HepG2 (cell line): ENCODE data around the gene IQGAP2. TPM values are rescaled to one million over a fixed set of nuclear protein-coding genes. Genes with fewer than 3 reads are reported as not detected.

ENCODE experiments used
- ATAC-seq: fragments of 200-7000 bp; cut with Tn5 transposase; 3 replicates; pipeline ENCODE4 v1.9.1; 2020; ENCODE audit warnings: mild to moderate bottlenecking, moderate library complexity
- BruUV-seq: library from RNA; stranded (reverse); fragments of 400-500 nt; replicated peaks from 2 replicates; lab custom pipeline; 2021; lab: Mats Ljungman, UMichigan
- CTCF ChIA-PET: fragments of 300-600 bp; formaldehyde crosslinking; extraction: SDS; loops from one replicate; lab custom pipeline; 2021; ENCODE audit warnings: low total read pairs, inconsistent platforms, low intra/inter-chr PET ratio; lab: Yijun Ruan, JAX
- POLR2A ChIA-PET: fragments of 350-600 bp; sonication (Branson Sonifier 250); formaldehyde crosslinking; loops from one replicate; lab custom pipeline; 2020; ENCODE audit warnings: antibody characterized with exemption, inconsistent platforms; lab: Yijun Ruan, JAX
- DNase-seq: peaks from one replicate; pipeline ENCODE4 v3.0.0-alpha.2; 2015; ENCODE audit warnings: low spot score
- FAIRE-seq: peaks from 3 replicates; lab custom pipeline; 2011; peaks lifted over from hg19 to GRCh38; lab: Jason Lieb, UNC
- H2AFZ ChIP-seq: one replicate; pipeline ENCODE4 v1.6.1; 2011; ENCODE audit warnings: low read length, inconsistent platforms
- H3K27ac ChIP-seq: fragments of 300-600 bp; 3 replicates; pipeline ENCODE4 v1.8.0; 2011; ENCODE audit warnings: mixed run types, mild to moderate bottlenecking, mixed read lengths, low read length, inconsistent platforms; ENCODE audit not compliant: insufficient read depth; ENCODE audit errors: extremely low read length
- H3K27me3 ChIP-seq, 2 experiments: fragments of 200-600 bp in 1 of 2; 2 replicates in 1 of 2; 3 replicates in 1 of 2; pipeline versions ENCODE4 v1.6.0 to v1.8.0; 2011; ENCODE audit warnings: low read length in 2 of 2, mild to moderate bottlenecking in 2 of 2, moderate library complexity in 2 of 2, inconsistent platforms in 1 of 2; ENCODE audit not compliant: insufficient read depth in 2 of 2, control insufficient read depth in 1 of 2
- H3K36me3 ChIP-seq, 2 experiments: fragments of 200-600 bp in 1 of 2; replicated peaks in 1 of 2; 2 replicates in 1 of 2; 3 replicates in 1 of 2; pipeline versions ENCODE4 v1.5.1 to v1.8.0; 2011; ENCODE audit warnings: low read length in 2 of 2, inconsistent platforms in 1 of 2; ENCODE audit not compliant: insufficient read depth in 2 of 2, control insufficient read depth in 1 of 2
- H3K4me1 ChIP-seq: 2 replicates; pipeline ENCODE4 v1.5.1; 2012; ENCODE audit warnings: low read length, inconsistent platforms; ENCODE audit not compliant: insufficient read depth
- H3K4me2 ChIP-seq: 2 replicates; pipeline ENCODE4 v1.6.0; 2011; ENCODE audit warnings: low read depth, low read length, inconsistent platforms
- H3K4me3 ChIP-seq, 3 experiments: fragments of 200-600 bp in 1 of 3; sonication (generic), shearing (Covaris generic) in 1 of 3; replicated peaks in 1 of 3; 2 replicates each; pipeline ENCODE4 v1.5.1; 2011 to 2016; ENCODE audit warnings: low read length in 3 of 3, inconsistent platforms in 2 of 3, low read depth in 2 of 3, mild to moderate bottlenecking in 2 of 3, control low read depth in 1 of 3, mixed read lengths in 1 of 3; ENCODE audit not compliant: insufficient read depth in 1 of 3
- H3K79me2 ChIP-seq: one replicate; pipeline ENCODE4 v1.6.1; 2011; ENCODE audit warnings: low read length, inconsistent platforms; ENCODE audit not compliant: insufficient read depth
- H3K9ac ChIP-seq: 2 replicates; pipeline ENCODE4 v1.6.0; 2011; ENCODE audit warnings: mild to moderate bottlenecking, low read depth, low read length, inconsistent platforms; ENCODE audit not compliant: insufficient read depth
- H3K9me3 ChIP-seq: 2 replicates; pipeline ENCODE4 v1.5.1; 2012; ENCODE audit warnings: mild to moderate bottlenecking, low read length
- H4K20me1 ChIP-seq: 2 replicates; pipeline ENCODE4 v1.6.0; 2011; ENCODE audit warnings: inconsistent platforms, mild to moderate bottlenecking, low read length, moderate library complexity; ENCODE audit not compliant: insufficient read depth
- HES4 ChIP-seq: sonication (generic); formaldehyde crosslinking; IDR thresholded peaks from 2 replicates; pipeline ENCODE4 v1.9.0; 2021; ENCODE audit warnings: mild to moderate bottlenecking, missing genetic modification reagents, borderline replicate concordance
- IKZF4 ChIP-seq: sonication (generic); formaldehyde crosslinking; IDR thresholded peaks from 2 replicates; pipeline ENCODE4 v1.5.1; 2020; ENCODE audit warnings: borderline replicate concordance, mild to moderate bottlenecking, low read depth, missing genetic modification reagents; ENCODE audit errors: not compliant biosample characterization
- KLF9 ChIP-seq: IDR thresholded peaks from 2 replicates; pipeline ENCODE4 v1.6.1; 2016; ENCODE audit warnings: low read depth
- SALL2 ChIP-seq: sonication (generic); formaldehyde crosslinking; IDR thresholded peaks from 2 replicates; pipeline ENCODE4 v1.8.1; 2023; ENCODE audit warnings: mild to moderate bottlenecking, missing genetic modification reagents, inconsistent platforms
- ZNF331 ChIP-seq: sonication (generic); formaldehyde crosslinking; IDR thresholded peaks from 2 replicates; pipeline ENCODE4 v1.4.0; 2020; ENCODE audit warnings: missing genetic modification reagents
- ZNF577 ChIP-seq: sonication (generic); formaldehyde crosslinking; IDR thresholded peaks from 2 replicates; pipeline ENCODE4 v1.4.0; 2020; ENCODE audit warnings: mild to moderate bottlenecking, low read depth, missing genetic modification reagents, borderline replicate concordance
- ZNF605 ChIP-seq: sonication (generic); formaldehyde crosslinking; IDR thresholded peaks from 2 replicates; pipeline ENCODE4 v1.8.0; 2022; ENCODE audit warnings: mild to moderate bottlenecking, missing genetic modification reagents
- ZNF709 ChIP-seq: sonication (generic); formaldehyde crosslinking; IDR thresholded peaks from 2 replicates; pipeline ENCODE4 v1.5.0; 2020; ENCODE audit warnings: mild to moderate bottlenecking, missing genetic modification reagents
- ZNF788 ChIP-seq: sonication (generic); formaldehyde crosslinking; IDR thresholded peaks from 2 replicates; pipeline ENCODE4 v1.5.0; 2020; ENCODE audit warnings: mild to moderate bottlenecking, missing genetic modification reagents, borderline replicate concordance
- WGBS: methylation state at CpG from one replicate; pipeline ENCODE4 v1.1.6; 2017; ENCODE audit warnings: low lambda C conversion rate; 5-methylcytosine and 5-hydroxymethylcytosine counted together
- in situ Hi-C: cut with HindIII; loops from 2 replicates; pipeline ENCODE4 v1.10.0; 2017; ENCODE audit warnings: low pct_unique_long_range_greater_than_20kb; ENCODE audit not compliant: extremely low pct_ligation_motif_present
- intact Hi-C: fragments of 100-400 bp; cut with micrococcal nuclease; formaldehyde crosslinking; loops from one replicate; pipeline ENCODE4 v1.10.0; 2022; ENCODE audit not compliant: unreplicated experiment
- polyA plus RNA-seq, 8 experiments: library from polyadenylated mRNA; depleted of rRNA in 3 of 8; stranded (reverse) in 7 of 8; unstranded in 1 of 8; fragments of >200 nt; fragmentation: Illumina TruSeq in 4 of 8; extraction: Trizol in 4 of 8; gene quantifications; 2 replicates each; pipeline versions ENCODE4 v1.2.1 to v1.2.3, GENCODE V29; 2011 to 2016; ENCODE audit warnings: low read depth in 4 of 8, missing spikeins in 1 of 8, mixed read lengths in 1 of 8; ENCODE audit not compliant: insufficient read depth in 1 of 8
- total RNA-seq, 5 experiments: library from RNA; depleted of rRNA; stranded (reverse); fragments of >200 nt; fragmentation: Illumina TruSeq; extraction: Trizol; gene quantifications; 2 replicates each; pipeline ENCODE4 v1.2.3, GENCODE V29; 2016; ENCODE audit warnings: low read depth in 1 of 5
- TF ChIP-seq, protein P1 (sequence below): sonication (generic); formaldehyde crosslinking; IDR thresholded peaks from 2 replicates; pipeline ENCODE4 v1.9.0; 2021; ENCODE audit warnings: missing genetic modification reagents, mild to moderate bottlenecking, borderline replicate concordance
- TF ChIP-seq, protein P2 (sequence below): sonication (generic); formaldehyde crosslinking; IDR thresholded peaks from 2 replicates; pipeline ENCODE4 v1.5.0; 2020; ENCODE audit warnings: mild to moderate bottlenecking, missing genetic modification reagents
- TF ChIP-seq, protein P3 (sequence below): fragments of 450-650 bp; IDR thresholded peaks from 2 replicates; pipeline ENCODE4 v1.6.1; 2017
- TF ChIP-seq, protein P4 (sequence below): sonication (generic); formaldehyde crosslinking; IDR thresholded peaks from 2 replicates; pipeline ENCODE4 v1.8.1; 2023; ENCODE audit warnings: mild to moderate bottlenecking, missing genetic modification reagents
- TF ChIP-seq, protein P5 (sequence below): sonication (generic); formaldehyde crosslinking; IDR thresholded peaks from 2 replicates; pipeline ENCODE4 v1.8.0; 2022; ENCODE audit warnings: mild to moderate bottlenecking, missing genetic modification reagents, borderline replicate concordance

IQGAP2 gene
- total and polyA plus RNA-seq, 2 of the 13 experiments (the other 11 are each of a cell fraction or from before 2014, with no cell fraction given): 35.2 to 83.3 TPM

DNA sequence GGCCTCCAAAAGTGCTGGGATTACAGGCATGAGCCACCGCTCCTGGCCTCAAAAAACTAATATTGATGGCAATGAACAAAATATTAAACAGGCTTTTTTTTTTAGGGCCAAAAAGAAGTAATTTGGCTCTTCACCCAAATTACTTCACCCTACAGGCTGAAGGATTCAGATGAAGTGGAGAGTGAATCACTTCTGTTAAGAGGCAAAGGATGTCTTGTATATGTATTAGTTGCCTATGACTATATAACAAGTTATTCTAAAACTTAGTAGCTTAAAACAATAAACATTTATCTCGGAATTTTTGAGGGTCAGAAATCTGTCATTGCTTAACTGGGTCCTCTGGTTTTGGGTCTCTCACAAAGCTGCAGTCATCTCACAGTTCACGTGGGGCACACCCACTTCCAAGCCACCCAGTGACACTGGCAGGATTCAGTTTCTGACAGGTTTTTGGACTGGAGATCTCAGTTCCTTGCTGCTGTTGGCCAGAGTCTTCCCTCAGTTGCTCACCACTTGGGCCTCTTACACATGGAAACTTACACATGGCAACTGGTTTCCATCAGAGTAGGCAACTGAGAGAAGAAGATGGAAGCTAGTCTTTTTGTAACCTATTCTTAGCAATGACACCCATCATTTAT lies 66.7 kb downstream of the IQGAP2 start:
- WGBS: 98% methylated on average over 3 of the region's 3 CpGs
- CTCF ChIA-PET: no interaction called here
- intact Hi-C loops: loop anchor here (5.0 kb wide), 2 partner anchors 53 to 68 kb away; no protein-coding TSS in a partner anchor
- ATAC-seq: no peak
- DNase-seq: no peak
- no peak overlapping the region for H3K4me3 ChIP-seq
- no peak overlapping the region for H2AFZ ChIP-seq
- H4K20me1 ChIP-seq: no peaks in the 10 kb centered on the region
- no peak overlapping the region for H3K9ac ChIP-seq
- POLR2A ChIA-PET: no interaction called here
- peaks cover 51% of the 10 kb centered on the region for H3K4me1 ChIP-seq
- H3K27ac ChIP-seq: no peak overlapping the region
- no peaks in the 10 kb centered on the region for H3K27me3 ChIP-seq
- in situ Hi-C loops: no loop called here
- H3K79me2 ChIP-seq: peaks cover 23% of the 10 kb centered on the region
- no TSS peak for BruUV-seq
- H3K4me2 ChIP-seq: no peak overlapping the region
- peaks cover 0 to 3% of the 10 kb centered on the region in 2 experiments; a peak in 1 of 5 replicates for H3K36me3 ChIP-seq
- FAIRE-seq: no peak
- H3K9me3 ChIP-seq: no peaks in the 10 kb centered on the region
- TF ChIP-seq SALL2 (CRISPR knock-in tag) (no peak), ZNF709 (CRISPR knock-in tag) (no peak), HES4 (no peak), ZNF788 (CRISPR knock-in tag) (no peak), ZNF577 (CRISPR knock-in tag) (no peak), KLF9 (CRISPR knock-in tag) (no peak), ZNF331 (CRISPR knock-in tag) (no peak), ZNF605 (CRISPR knock-in tag) (no peak), IKZF4 (CRISPR knock-in tag) (no peak)
- TF ChIP-seq, protein P1, sequence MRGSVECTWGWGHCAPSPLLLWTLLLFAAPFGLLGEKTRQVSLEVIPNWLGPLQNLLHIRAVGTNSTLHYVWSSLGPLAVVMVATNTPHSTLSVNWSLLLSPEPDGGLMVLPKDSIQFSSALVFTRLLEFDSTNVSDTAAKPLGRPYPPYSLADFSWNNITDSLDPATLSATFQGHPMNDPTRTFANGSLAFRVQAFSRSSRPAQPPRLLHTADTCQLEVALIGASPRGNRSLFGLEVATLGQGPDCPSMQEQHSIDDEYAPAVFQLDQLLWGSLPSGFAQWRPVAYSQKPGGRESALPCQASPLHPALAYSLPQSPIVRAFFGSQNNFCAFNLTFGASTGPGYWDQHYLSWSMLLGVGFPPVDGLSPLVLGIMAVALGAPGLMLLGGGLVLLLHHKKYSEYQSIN (CRISPR knock-in tag): no peak
- TF ChIP-seq, protein P2, sequence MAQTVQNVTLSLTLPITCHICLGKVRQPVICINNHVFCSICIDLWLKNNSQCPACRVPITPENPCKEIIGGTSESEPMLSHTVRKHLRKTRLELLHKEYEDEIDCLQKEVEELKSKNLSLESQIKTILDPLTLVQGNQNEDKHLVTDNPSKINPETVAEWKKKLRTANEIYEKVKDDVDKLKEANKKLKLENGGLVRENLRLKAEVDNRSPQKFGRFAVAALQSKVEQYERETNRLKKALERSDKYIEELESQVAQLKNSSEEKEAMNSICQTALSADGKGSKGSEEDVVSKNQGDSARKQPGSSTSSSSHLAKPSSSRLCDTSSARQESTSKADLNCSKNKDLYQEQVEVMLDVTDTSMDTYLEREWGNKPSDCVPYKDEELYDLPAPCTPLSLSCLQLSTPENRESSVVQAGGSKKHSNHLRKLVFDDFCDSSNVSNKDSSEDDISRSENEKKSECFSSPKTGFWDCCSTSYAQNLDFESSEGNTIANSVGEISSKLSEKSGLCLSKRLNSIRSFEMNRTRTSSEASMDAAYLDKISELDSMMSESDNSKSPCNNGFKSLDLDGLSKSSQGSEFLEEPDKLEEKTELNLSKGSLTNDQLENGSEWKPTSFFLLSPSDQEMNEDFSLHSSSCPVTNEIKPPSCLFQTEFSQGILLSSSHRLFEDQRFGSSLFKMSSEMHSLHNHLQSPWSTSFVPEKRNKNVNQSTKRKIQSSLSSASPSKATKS (CRISPR knock-in tag): no peak
- TF ChIP-seq, protein P3, sequence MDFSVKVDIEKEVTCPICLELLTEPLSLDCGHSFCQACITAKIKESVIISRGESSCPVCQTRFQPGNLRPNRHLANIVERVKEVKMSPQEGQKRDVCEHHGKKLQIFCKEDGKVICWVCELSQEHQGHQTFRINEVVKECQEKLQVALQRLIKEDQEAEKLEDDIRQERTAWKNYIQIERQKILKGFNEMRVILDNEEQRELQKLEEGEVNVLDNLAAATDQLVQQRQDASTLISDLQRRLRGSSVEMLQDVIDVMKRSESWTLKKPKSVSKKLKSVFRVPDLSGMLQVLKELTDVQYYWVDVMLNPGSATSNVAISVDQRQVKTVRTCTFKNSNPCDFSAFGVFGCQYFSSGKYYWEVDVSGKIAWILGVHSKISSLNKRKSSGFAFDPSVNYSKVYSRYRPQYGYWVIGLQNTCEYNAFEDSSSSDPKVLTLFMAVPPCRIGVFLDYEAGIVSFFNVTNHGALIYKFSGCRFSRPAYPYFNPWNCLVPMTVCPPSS: no peak
- TF ChIP-seq, protein P4, sequence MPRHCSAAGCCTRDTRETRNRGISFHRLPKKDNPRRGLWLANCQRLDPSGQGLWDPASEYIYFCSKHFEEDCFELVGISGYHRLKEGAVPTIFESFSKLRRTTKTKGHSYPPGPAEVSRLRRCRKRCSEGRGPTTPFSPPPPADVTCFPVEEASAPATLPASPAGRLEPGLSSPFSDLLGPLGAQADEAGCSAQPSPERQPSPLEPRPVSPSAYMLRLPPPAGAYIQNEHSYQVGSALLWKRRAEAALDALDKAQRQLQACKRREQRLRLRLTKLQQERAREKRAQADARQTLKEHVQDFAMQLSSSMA (CRISPR knock-in tag): no peak
- TF ChIP-seq, protein P5, sequence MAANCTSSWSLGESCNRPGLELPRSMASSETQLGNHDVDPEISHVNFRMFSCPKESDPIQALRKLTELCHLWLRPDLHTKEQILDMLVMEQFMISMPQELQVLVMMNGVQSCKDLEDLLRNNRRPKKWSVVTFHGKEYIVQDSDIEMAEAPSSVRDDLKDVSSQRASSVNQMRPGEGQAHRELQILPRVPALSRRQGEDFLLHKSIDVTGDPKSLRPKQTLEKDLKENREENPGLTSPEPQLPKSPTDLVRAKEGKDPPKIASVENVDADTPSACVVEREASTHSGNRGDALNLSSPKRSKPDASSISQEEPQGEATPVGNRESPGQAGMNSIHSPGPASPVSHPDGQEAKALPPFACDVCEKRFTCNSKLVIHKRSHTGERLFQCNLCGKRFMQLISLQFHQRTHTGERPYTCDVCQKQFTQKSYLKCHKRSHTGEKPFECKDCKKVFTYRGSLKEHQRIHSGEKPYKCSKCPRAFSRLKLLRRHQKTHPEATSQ (CRISPR knock-in tag): no peak
